ENCODE results near the gene RASEF.
"Not testable (repeated sequence)": the region's sequence is repeated elsewhere in the genome, so short reads cannot be mapped to it uniquely, and the experiment has no call there.

The RASEF gene

GRCh38 chr9:82968388-82968787 is 94.6 kb downstream of the RASEF start:
- no peak for DNase-seq

- DNase-seq = no peak
Measured at GRCh38 chr9:82961504-82962125, 101.3 kb downstream of the RASEF start.

- DNase-seq = no peak
Measured at GRCh38 chr9:82957529-82958379, 105.2 kb downstream of the RASEF start.

GRCh38 chr9:82949203-82949602 is 113.7 kb downstream of the RASEF start:
- DNase-seq = no peak

- no peak for DNase-seq
Measured at GRCh38 chr9:82940376-82940775, 122.6 kb downstream of the RASEF start.

GRCh38 chr9:82939451-82939850 is 123.5 kb downstream of the RASEF start:
- DNase-seq = no peak

GRCh38 chr9:82938426-82939218 is 124.3 kb downstream of the RASEF start:
- no peak for DNase-seq

GRCh38 chr9:82936561-82936960 is 126.4 kb downstream of the RASEF start:
- not testable (repeated sequence) for DNase-seq

GRCh38 chr9:82934949-82935348 is 128.0 kb downstream of the RASEF start:
- DNase-seq = no peak

GRCh38 chr9:82934025-82934424 is 128.9 kb downstream of the RASEF start:
- DNase-seq = not testable (repeated sequence)

GRCh38 chr9:82930116-82930515 is 132.8 kb downstream of the RASEF start:
- no peak for DNase-seq

Measured in activated effector memory CD4-positive, alpha-beta T cell treated with Interleukin-2 at 50 U/mL for 16 hours (primary cell).